K562 (cell line): ENCODE results near the gene PRDM2. TPM values are rescaled to one million over a fixed set of nuclear protein-coding genes. Genes with fewer than 3 reads are reported as not detected.

ENCODE experiments used
- ATAC-seq: fragments of 200-7000 bp; cut with Tn5 transposase; 3 replicates; pipeline ENCODE4 v1.9.1; 2020; ENCODE audit warnings: moderate library complexity
- BruUV-seq: library from RNA; stranded (reverse); fragments of 400-500 nt; replicated peaks from 2 replicates; lab custom pipeline; 2021; lab: Mats Ljungman, UMichigan
- CTCF ChIA-PET: fragments of 300-600 bp; formaldehyde crosslinking; extraction: SDS; loops from one replicate; lab custom pipeline; 2021; ENCODE audit warnings: low intra/inter-chr PET ratio; lab: Yijun Ruan, JAX
- POLR2A ChIA-PET: fragments of 300-600, 350-650 bp; sonication (Branson Sonifier 250); formaldehyde crosslinking; extraction: SDS; loops from one replicate; lab custom pipeline; 2021; ENCODE audit warnings: antibody characterized with exemption, inconsistent platforms; lab: Yijun Ruan, JAX
- DNase-seq, 4 experiments: peaks; one replicate each; pipeline versions ENCODE4 v3.0.0 to v3.0.0-alpha.2; 2011 to 2018; ENCODE audit warnings: low spot score in 3 of 4, mixed read lengths in 3 of 4; ENCODE audit errors: extremely low read depth in 1 of 4
- FAIRE-seq: peaks from 2 replicates; lab custom pipeline; 2011; peaks lifted over from hg19 to GRCh38; lab: Jason Lieb, UNC
- H2AFZ ChIP-seq: 2 replicates; pipeline ENCODE4 v1.6.0; 2011; ENCODE audit warnings: low read depth, low read length, control low read depth, inconsistent platforms
- H3K27ac ChIP-seq: fragments of 200-600 bp; 3 replicates; pipeline ENCODE4 v1.8.0; 2011; ENCODE audit warnings: low read depth, mild to moderate bottlenecking, control low read depth, inconsistent platforms, low read length, moderate library complexity, mixed read lengths; ENCODE audit errors: extremely low read depth
- H3K27me3 ChIP-seq, 2 experiments: fragments of 300-600 bp in 1 of 2; 2 replicates in 1 of 2; 3 replicates in 1 of 2; pipeline versions ENCODE4 v1.6.0 to v1.8.0; 2011; ENCODE audit warnings: inconsistent platforms in 2 of 2, low read length in 2 of 2, mild to moderate bottlenecking in 1 of 2, mixed read lengths in 1 of 2, moderate library complexity in 1 of 2; ENCODE audit not compliant: control insufficient read depth in 2 of 2, insufficient read depth in 2 of 2
- H3K36me3 ChIP-seq: fragments of 300-600 bp; 3 replicates; pipeline ENCODE4 v1.8.0; 2011; ENCODE audit warnings: mild to moderate bottlenecking, low read length, inconsistent platforms; ENCODE audit not compliant: control insufficient read depth, insufficient read depth
- H3K4me1 ChIP-seq, 2 experiments: fragments of 200-600 bp in 1 of 2; replicated peaks in 1 of 2; 2 replicates in 1 of 2; 3 replicates in 1 of 2; pipeline versions ENCODE4 v1.5.1 to v1.8.0; 2011; ENCODE audit warnings: inconsistent platforms in 2 of 2, low read length in 2 of 2, mild to moderate bottlenecking in 1 of 2, mixed read lengths in 1 of 2, moderate library complexity in 1 of 2; ENCODE audit not compliant: control insufficient read depth in 2 of 2, insufficient read depth in 2 of 2
- H3K4me2 ChIP-seq: 2 replicates; pipeline ENCODE4 v1.6.1; 2011; ENCODE audit warnings: low read length, control low read depth, inconsistent platforms, mixed read lengths; ENCODE audit not compliant: insufficient read depth
- H3K4me3 ChIP-seq: fragments of 200-600 bp; sonication (generic), shearing (Covaris generic); 2 replicates; pipeline ENCODE4 v1.5.1; 2016; ENCODE audit warnings: control low read depth, inconsistent platforms
- H3K79me2 ChIP-seq: fragments of 200-600 bp; 3 replicates; pipeline ENCODE4 v1.8.0; 2011; ENCODE audit warnings: low read length, inconsistent platforms; ENCODE audit not compliant: control insufficient read depth, insufficient read depth
- H3K9ac ChIP-seq, 2 experiments: 2 replicates each; pipeline versions ENCODE4 v1.6.0 to v1.6.1; 2011; ENCODE audit warnings: low read depth in 2 of 2, low read length in 2 of 2, control low read depth in 1 of 2, inconsistent platforms in 1 of 2, mild to moderate bottlenecking in 1 of 2, mixed read lengths in 1 of 2; ENCODE audit not compliant: insufficient read depth in 1 of 2
- H3K9me1 ChIP-seq: one replicate; pipeline ENCODE4 v1.6.0; 2011; ENCODE audit warnings: inconsistent platforms, mild to moderate bottlenecking, low read length, moderate library complexity; ENCODE audit not compliant: control insufficient read depth, insufficient read depth
- H3K9me3 ChIP-seq: replicated peaks from 2 replicates; pipeline ENCODE4 v1.5.1; 2011; ENCODE audit warnings: low read depth, low read length, inconsistent platforms; ENCODE audit not compliant: control insufficient read depth, insufficient read depth
- H4K20me1 ChIP-seq: replicated peaks from 2 replicates; pipeline ENCODE4 v1.6.1; 2011; ENCODE audit warnings: low read length, inconsistent platforms, mixed read lengths; ENCODE audit not compliant: control insufficient read depth, insufficient read depth
- C11orf30 ChIP-seq: fragments of 450-650 bp; IDR thresholded peaks from 2 replicates; pipeline ENCODE4 v1.6.1; 2016; ENCODE audit warnings: low read depth, mild to moderate bottlenecking
- CBFA2T3 ChIP-seq: fragments of 450-650 bp; IDR thresholded peaks from 2 replicates; pipeline ENCODE4 v1.6.1; 2017
- CBFB ChIP-seq: sonication (generic); formaldehyde crosslinking; IDR thresholded peaks from 2 replicates; pipeline ENCODE4 v1.4.0; 2020; ENCODE audit warnings: mild to moderate bottlenecking, missing genetic modification reagents
- CEBPB ChIP-seq: fragments of 450-650 bp; IDR thresholded peaks from 2 replicates; pipeline ENCODE4 v1.6.1; 2016; ENCODE audit warnings: missing genetic modification characterization, missing compliant biosample characterization
- HMG20B ChIP-seq: fragments of 250-450 bp; sonication (Bioruptor Pico); IDR thresholded peaks from 2 replicates; pipeline ENCODE4 v1.5.0; 2021; ENCODE audit warnings: mild to moderate bottlenecking
- NFE2 ChIP-seq: IDR thresholded peaks from 2 replicates; pipeline ENCODE4 v1.6.1; 2014; ENCODE audit warnings: antibody characterized with exemption, low read depth
- TGIF2 ChIP-seq: sonication (generic); formaldehyde crosslinking; IDR thresholded peaks from 2 replicates; pipeline ENCODE4 v1.8.1; 2022; ENCODE audit warnings: mild to moderate bottlenecking, missing genetic modification reagents, moderate library complexity
- WGBS: fragments of 100-300 bp; shearing (Covaris generic); methylation state at CpG from one replicate; pipeline ENCODE4 v1.1.6; 2016; ENCODE audit warnings: low coverage, mixed read lengths; ENCODE audit not compliant: insufficient coverage; ENCODE audit errors: missing lambda C conversion rate; 5-methylcytosine and 5-hydroxymethylcytosine counted together
- in situ Hi-C: fragments of 300-500 bp; cut with MboI; formaldehyde crosslinking; loops from 4 replicates; pipeline ENCODE4 v1.15.0; 2018; ENCODE audit warnings: inconsistent platforms, mixed read lengths
- intact Hi-C: fragments of 100-400 bp; cut with micrococcal nuclease; formaldehyde crosslinking; loops from 2 replicates; pipeline ENCODE4 v1.14.2; 2022
- polyA plus RNA-seq, 8 experiments: library from polyadenylated mRNA; depleted of rRNA in 4 of 8; stranded (reverse) in 5 of 8; unstranded in 3 of 8; fragments of >200 nt; fragmentation: Nextera tagmentation in 2 of 8; fragmentation: Illumina TruSeq in 1 of 8; extraction: Ambion mirVana in 2 of 8; extraction: Trizol in 1 of 8; gene quantifications; 2 replicates each; pipeline versions ENCODE4 v1.2.1 to v1.2.3, GENCODE V29; 2011 to 2014; ENCODE audit warnings: inconsistent platforms in 1 of 8, missing spikeins in 1 of 8
- total RNA-seq, 7 experiments: library from RNA; depleted of rRNA in 6 of 7; stranded (reverse); fragments of >200 nt in 6 of 7; fragmentation: Illumina TruSeq in 2 of 7; extraction: Trizol in 2 of 7; gene quantifications; 2 replicates each; pipeline versions ENCODE4 v1.2.1 to v1.2.3, GENCODE V29; 2011 to 2021; ENCODE audit warnings: low replicate concordance in 1 of 7
- TF ChIP-seq, protein P1 (sequence below), 2 experiments: fragments of 450-650 bp in 1 of 2; sonication (generic) in 1 of 2; formaldehyde crosslinking in 1 of 2; IDR thresholded peaks; 2 replicates each; pipeline versions ENCODE4 v1.7.1 to v1.9.0; 2016 to 2022; ENCODE audit warnings: inconsistent platforms in 1 of 2, mild to moderate bottlenecking in 1 of 2, missing genetic modification reagents in 1 of 2

PRDM2 gene
- total and polyA plus RNA-seq, 9 of the 15 experiments (the other 6 are each of a cell fraction or from before 2014, with no cell fraction given) = 5.4 to 27.6 (median 12.5) TPM

DNA sequence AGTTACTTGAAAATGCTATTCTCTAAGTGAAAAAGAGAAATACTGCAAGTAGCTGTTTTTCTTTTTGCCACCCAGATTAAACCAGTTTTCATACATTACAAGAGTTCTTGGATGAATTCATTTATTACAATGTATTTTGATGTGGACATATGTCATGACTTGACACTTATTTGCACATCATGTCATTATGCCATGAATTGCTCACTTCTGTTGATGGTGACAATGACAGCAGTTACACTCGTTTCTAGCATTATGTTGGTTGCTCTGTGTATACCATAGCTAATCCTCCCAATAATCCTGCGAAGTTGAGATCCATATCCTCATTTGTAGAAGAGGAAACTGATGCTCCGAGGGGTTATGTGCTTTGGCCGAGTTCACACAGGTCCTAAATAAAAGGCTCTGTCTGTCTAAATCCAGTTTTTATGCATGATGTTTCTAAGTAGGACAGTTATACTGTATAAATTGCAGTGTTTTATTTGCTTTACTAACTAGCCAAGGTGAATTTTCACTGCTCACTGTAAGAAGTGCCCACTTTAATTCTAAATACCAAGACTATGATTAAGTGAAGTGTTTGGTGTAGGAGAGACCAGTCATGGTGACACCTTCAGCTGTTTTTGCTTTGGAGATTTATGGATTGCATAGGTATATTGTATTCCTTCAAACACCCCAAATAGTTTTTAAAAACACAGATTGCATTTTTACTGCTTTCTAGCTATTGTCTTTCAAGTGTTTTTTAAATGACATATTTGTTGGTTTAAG, 56.7 kb downstream of the PRDM2 start (continued):
- TF ChIP-seq TGIF2 (no peak), NFE2 (0 out of 2 replicates have a peak, but pooled peaks have one; percentile 7), HMG20B (no peak), C11orf30 (peak; percentile 45; the same call in 1 of the 2 replicates), CBFA2T3 (no peak), CBFB (CRISPR knock-in tag) (no peak)

DNA sequence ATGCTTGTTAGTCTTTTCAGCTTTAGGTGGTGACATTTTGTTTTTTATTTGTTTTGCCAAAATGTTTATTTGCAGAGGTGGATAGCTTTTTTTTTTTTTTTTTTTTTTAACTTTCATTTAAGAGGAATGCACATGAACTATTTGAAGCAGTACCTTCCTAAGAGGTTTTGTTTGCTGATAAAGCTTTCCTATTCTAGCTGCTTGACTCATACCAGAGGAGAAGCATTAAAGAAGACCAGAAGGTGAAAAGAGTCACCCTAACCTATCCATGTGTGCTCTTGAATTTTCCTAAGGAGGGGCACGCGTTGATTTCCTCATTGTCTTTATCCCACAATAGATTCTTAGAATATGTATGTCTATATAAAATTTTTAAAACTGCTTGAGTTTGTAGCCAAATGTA, 57.7 kb downstream of the PRDM2 start:
- Histone ChIP-seq H4K20me1 (peaks cover 45% of the 10 kb centered on the region), H3K4me3 (no peak overlapping the region), H3K9me1 (peaks cover 3% of the 10 kb centered on the region), H3K27me3 (no peaks in the 10 kb centered on the region), H2AFZ (no peak overlapping the region), H3K4me1 (peaks cover 0 to 12% of the 10 kb centered on the region in 2 experiments; a peak in 2 of 5 replicates), H3K9ac (no peak overlapping the region), H3K9me3 (no peaks in the 10 kb centered on the region), H3K36me3 (peaks cover 18% of the 10 kb centered on the region; the same call in 2 of the 3 replicates), H3K79me2 (peaks cover 96% of the 10 kb centered on the region), H3K4me2 (no peak overlapping the region), H3K27ac (no peak overlapping the region)
- BruUV-seq = no TSS peak
- ChIA-PET POLR2A (interaction anchor here (0.9 kb wide), 1 partner anchor 9 kb away, joined by 3 read pairs; no protein-coding TSS in a partner anchor), CTCF (interaction anchor here (0.6 kb wide), 1 partner anchor 56 kb away, joined by 3 read pairs; no protein-coding TSS in a partner anchor)
- DNase-seq (no peak), FAIRE-seq (no peak), ATAC-seq (no peak)
- WGBS = 91% methylated on average over 2 of the region's 2 CpGs
- intact Hi-C loops = no loop called here
- in situ Hi-C loops = no loop called here
- TF ChIP-seq, protein P1, sequence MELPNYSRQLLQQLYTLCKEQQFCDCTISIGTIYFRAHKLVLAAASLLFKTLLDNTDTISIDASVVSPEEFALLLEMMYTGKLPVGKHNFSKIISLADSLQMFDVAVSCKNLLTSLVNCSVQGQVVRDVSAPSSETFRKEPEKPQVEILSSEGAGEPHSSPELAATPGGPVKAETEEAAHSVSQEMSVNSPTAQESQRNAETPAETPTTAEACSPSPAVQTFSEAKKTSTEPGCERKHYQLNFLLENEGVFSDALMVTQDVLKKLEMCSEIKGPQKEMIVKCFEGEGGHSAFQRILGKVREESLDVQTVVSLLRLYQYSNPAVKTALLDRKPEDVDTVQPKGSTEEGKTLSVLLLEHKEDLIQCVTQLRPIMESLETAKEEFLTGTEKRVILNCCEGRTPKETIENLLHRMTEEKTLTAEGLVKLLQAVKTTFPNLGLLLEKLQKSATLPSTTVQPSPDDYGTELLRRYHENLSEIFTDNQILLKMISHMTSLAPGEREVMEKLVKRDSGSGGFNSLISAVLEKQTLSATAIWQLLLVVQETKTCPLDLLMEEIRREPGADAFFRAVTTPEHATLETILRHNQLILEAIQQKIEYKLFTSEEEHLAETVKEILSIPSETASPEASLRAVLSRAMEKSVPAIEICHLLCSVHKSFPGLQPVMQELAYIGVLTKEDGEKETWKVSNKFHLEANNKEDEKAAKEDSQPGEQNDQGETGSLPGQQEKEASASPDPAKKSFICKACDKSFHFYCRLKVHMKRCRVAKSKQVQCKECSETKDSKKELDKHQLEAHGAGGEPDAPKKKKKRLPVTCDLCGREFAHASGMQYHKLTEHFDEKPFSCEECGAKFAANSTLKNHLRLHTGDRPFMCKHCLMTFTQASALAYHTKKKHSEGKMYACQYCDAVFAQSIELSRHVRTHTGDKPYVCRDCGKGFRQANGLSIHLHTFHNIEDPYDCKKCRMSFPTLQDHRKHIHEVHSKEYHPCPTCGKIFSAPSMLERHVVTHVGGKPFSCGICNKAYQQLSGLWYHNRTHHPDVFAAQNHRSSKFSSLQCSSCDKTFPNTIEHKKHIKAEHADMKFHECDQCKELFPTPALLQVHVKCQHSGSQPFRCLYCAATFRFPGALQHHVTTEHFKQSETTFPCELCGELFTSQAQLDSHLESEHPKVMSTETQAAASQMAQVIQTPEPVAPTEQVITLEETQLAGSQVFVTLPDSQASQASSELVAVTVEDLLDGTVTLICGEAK (IDR thresholded peaks at IDR 0.05) = peak; percentile 57
- TF ChIP-seq, protein P1 (CRISPR knock-in tag; IDR thresholded peaks at IDR 0.05) = no peak
- TF ChIP-seq CEBPB (tag) = no peak
